Neural cell (in vitro differentiated cells): ENCODE results near the gene SEC14L1. TPM values are rescaled to one million over a fixed set of nuclear protein-coding genes. Genes with fewer than 3 reads are reported as not detected.

Experiments used
- H2AFZ ChIP-seq: fragments of 200-600, 300-800 bp; sonication (generic), shearing (Covaris generic); 2 replicates; pipeline ENCODE4 v1.6.0; 2014; ENCODE audit warnings: low read depth, mild to moderate bottlenecking, antibody characterized with exemption, low read length, moderate library complexity
- H3F3A ChIP-seq: fragments of 200-600 bp; shearing (Covaris generic); 2 replicates; pipeline ENCODE4 v1.6.1; 2016; ENCODE audit warnings: mild to moderate bottlenecking, moderate library complexity, mixed read lengths, antibody characterized with exemption, low read length; ENCODE audit not compliant: insufficient read depth, poor library complexity, severe bottlenecking
- H3K27ac ChIP-seq: fragments of 200-600, 300-800 bp; sonication (generic), shearing (Covaris generic); 2 replicates; pipeline ENCODE4 v1.5.1; 2014; ENCODE audit warnings: mild to moderate bottlenecking, low read length, moderate library complexity
- H3K27me3 ChIP-seq: fragments of 300-800, 200-600 bp; sonication (generic), shearing (Covaris generic); 2 replicates; pipeline ENCODE4 v1.6.0; 2014; ENCODE audit warnings: mild to moderate bottlenecking, low read depth, low read length, moderate library complexity; ENCODE audit not compliant: insufficient read depth
- H3K36me3 ChIP-seq: fragments of 300-800, 200-600 bp; sonication (generic), shearing (Covaris generic); 2 replicates; pipeline ENCODE4 v1.5.1; 2014; ENCODE audit warnings: mild to moderate bottlenecking, antibody characterized with exemption, low read length, moderate library complexity; ENCODE audit not compliant: insufficient read depth
- H3K4me2 ChIP-seq: fragments of 300-800, 200-600 bp; sonication (generic), shearing (Covaris generic); 2 replicates; pipeline ENCODE4 v1.6.0; 2014; ENCODE audit warnings: mild to moderate bottlenecking, low read length
- H3K4me3 ChIP-seq: fragments of 300-800, 200-600 bp; sonication (generic), shearing (Covaris generic); 2 replicates; pipeline ENCODE4 v1.5.1; 2014; ENCODE audit warnings: mild to moderate bottlenecking, low read length, moderate library complexity
- H3K79me2 ChIP-seq: fragments of 200-600 bp; shearing (Covaris generic); replicated peaks from 2 replicates; pipeline ENCODE4 v1.6.0; 2014; ENCODE audit warnings: mild to moderate bottlenecking, low read length, moderate library complexity; ENCODE audit not compliant: insufficient read depth
- H3K9ac ChIP-seq: fragments of 300-800, 200-600 bp; sonication (generic), shearing (Covaris generic); 2 replicates; pipeline ENCODE4 v1.6.1; 2016; ENCODE audit warnings: mild to moderate bottlenecking, low read length, mixed read lengths
- H3K9me2 ChIP-seq: fragments of 200-600 bp; shearing (Covaris generic); 2 replicates; pipeline ENCODE4 v1.6.1; 2016; ENCODE audit warnings: mild to moderate bottlenecking, low read length, mixed read lengths; ENCODE audit not compliant: insufficient read depth
- H3K9me3 ChIP-seq: fragments of 200-600, 300-800 bp; sonication (generic), shearing (Covaris generic); 2 replicates; pipeline ENCODE4 v1.6.1; 2016; ENCODE audit warnings: mild to moderate bottlenecking, mixed run types, low read length, moderate library complexity, mixed read lengths
- H4K20me1 ChIP-seq: fragments of 200-600 bp; shearing (Covaris generic); 2 replicates; pipeline ENCODE4 v1.6.1; 2016; ENCODE audit warnings: mild to moderate bottlenecking, mixed run types; ENCODE audit not compliant: insufficient read depth
- EP300 ChIP-seq: fragments of 450-650 bp; conservative IDR thresholded peaks from 2 replicates; pipeline ENCODE4 v1.6.1; 2014; ENCODE audit warnings: antibody characterized with exemption, mild to moderate bottlenecking, moderate library complexity; ENCODE audit not compliant: poor library complexity, severe bottlenecking
- EZH2 ChIP-seq: fragments of 200-600, 300-800 bp; shearing (Covaris generic), sonication (generic); IDR thresholded peaks from 2 replicates; pipeline ENCODE4 v1.6.1; 2014; ENCODE audit warnings: antibody characterized with exemption, low read length, borderline replicate concordance, mild to moderate bottlenecking; ENCODE audit not compliant: insufficient read depth, poor library complexity, severe bottlenecking
- MXI1 ChIP-seq: fragments of 450-650 bp; conservative IDR thresholded peaks from 2 replicates; pipeline ENCODE4 v1.6.1; 2014; ENCODE audit warnings: antibody characterized with exemption, mild to moderate bottlenecking; ENCODE audit not compliant: poor library complexity, severe bottlenecking
- POLR2AphosphoS5 ChIP-seq: IDR thresholded peaks from 2 replicates; pipeline ENCODE4 v1.6.1; 2012
- RAD21 ChIP-seq: fragments of 450-650 bp; conservative IDR thresholded peaks from 2 replicates; pipeline ENCODE4 v1.6.1; 2014; ENCODE audit warnings: antibody characterized with exemption, mild to moderate bottlenecking, moderate library complexity
- SMC3 ChIP-seq: fragments of 450-650 bp; conservative IDR thresholded peaks from 2 replicates; pipeline ENCODE4 v1.6.1; 2014; ENCODE audit warnings: antibody characterized with exemption, mild to moderate bottlenecking, moderate library complexity; ENCODE audit not compliant: poor library complexity
- TAF1 ChIP-seq: IDR thresholded peaks from 2 replicates; pipeline ENCODE4 v1.6.1; 2012; ENCODE audit warnings: low read depth
- polyA plus RNA-seq: library from polyadenylated mRNA; depleted of rRNA; stranded (reverse); fragments of >200 nt; gene quantifications from 2 replicates; pipeline ENCODE4 v1.2.3, GENCODE V29; 2014
- TF ChIP-seq, protein P1 (sequence below): IDR thresholded peaks from 2 replicates; pipeline ENCODE4 v1.6.1; 2012; ENCODE audit warnings: borderline replicate concordance
- TF ChIP-seq, protein P2 (sequence below): fragments of 450-650 bp; IDR thresholded peaks from 2 replicates; pipeline ENCODE4 v1.5.1; 2014; ENCODE audit warnings: antibody characterized with exemption, mild to moderate bottlenecking, moderate library complexity; ENCODE audit not compliant: poor library complexity, severe bottlenecking

Gene SEC14L1
- polyA plus RNA-seq, 1 donor from 2014 or later: 40.4 TPM

DNA sequence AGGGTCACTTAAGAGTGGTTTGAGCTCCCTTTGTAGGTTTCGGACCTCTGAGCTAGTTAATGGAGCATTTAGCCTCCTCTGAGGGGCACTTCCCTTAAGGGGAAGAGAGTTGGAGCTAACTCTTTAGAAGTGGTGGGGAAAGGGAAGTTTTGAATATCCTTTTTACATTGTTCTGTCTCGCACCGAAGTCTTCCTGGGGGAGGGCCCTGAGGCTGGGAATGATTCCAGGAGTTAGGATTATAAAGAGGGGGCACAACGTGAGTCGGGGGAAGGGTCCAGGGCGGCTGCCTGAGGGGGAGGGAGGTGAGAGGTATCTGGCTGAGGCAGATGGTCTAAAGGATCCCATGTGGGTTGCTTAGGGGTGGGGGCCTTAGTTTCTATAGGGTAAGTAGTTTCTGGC lies 32.3 kb downstream of the SEC14L1 start:
- H3K36me3 ChIP-seq: no peaks in the 10 kb centered on the region
- no peak overlapping the region for H3K9ac ChIP-seq
- no peak for TF ChIP-seq RAD21
- TF ChIP-seq SMC3: no peak
- TF ChIP-seq POLR2AphosphoS5: no peak
- no peak for TF ChIP-seq EP300
- TF ChIP-seq, protein P1, sequence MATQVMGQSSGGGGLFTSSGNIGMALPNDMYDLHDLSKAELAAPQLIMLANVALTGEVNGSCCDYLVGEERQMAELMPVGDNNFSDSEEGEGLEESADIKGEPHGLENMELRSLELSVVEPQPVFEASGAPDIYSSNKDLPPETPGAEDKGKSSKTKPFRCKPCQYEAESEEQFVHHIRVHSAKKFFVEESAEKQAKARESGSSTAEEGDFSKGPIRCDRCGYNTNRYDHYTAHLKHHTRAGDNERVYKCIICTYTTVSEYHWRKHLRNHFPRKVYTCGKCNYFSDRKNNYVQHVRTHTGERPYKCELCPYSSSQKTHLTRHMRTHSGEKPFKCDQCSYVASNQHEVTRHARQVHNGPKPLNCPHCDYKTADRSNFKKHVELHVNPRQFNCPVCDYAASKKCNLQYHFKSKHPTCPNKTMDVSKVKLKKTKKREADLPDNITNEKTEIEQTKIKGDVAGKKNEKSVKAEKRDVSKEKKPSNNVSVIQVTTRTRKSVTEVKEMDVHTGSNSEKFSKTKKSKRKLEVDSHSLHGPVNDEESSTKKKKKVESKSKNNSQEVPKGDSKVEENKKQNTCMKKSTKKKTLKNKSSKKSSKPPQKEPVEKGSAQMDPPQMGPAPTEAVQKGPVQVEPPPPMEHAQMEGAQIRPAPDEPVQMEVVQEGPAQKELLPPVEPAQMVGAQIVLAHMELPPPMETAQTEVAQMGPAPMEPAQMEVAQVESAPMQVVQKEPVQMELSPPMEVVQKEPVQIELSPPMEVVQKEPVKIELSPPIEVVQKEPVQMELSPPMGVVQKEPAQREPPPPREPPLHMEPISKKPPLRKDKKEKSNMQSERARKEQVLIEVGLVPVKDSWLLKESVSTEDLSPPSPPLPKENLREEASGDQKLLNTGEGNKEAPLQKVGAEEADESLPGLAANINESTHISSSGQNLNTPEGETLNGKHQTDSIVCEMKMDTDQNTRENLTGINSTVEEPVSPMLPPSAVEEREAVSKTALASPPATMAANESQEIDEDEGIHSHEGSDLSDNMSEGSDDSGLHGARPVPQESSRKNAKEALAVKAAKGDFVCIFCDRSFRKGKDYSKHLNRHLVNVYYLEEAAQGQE: no peak
- TF ChIP-seq, protein P2, sequence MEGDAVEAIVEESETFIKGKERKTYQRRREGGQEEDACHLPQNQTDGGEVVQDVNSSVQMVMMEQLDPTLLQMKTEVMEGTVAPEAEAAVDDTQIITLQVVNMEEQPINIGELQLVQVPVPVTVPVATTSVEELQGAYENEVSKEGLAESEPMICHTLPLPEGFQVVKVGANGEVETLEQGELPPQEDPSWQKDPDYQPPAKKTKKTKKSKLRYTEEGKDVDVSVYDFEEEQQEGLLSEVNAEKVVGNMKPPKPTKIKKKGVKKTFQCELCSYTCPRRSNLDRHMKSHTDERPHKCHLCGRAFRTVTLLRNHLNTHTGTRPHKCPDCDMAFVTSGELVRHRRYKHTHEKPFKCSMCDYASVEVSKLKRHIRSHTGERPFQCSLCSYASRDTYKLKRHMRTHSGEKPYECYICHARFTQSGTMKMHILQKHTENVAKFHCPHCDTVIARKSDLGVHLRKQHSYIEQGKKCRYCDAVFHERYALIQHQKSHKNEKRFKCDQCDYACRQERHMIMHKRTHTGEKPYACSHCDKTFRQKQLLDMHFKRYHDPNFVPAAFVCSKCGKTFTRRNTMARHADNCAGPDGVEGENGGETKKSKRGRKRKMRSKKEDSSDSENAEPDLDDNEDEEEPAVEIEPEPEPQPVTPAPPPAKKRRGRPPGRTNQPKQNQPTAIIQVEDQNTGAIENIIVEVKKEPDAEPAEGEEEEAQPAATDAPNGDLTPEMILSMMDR: no peak
- no peak for TF ChIP-seq EZH2
- no peak for TF ChIP-seq MXI1
- no peaks in the 10 kb centered on the region for H3K27me3 ChIP-seq
- H3K9me3 ChIP-seq: no peaks in the 10 kb centered on the region
- peaks cover 59% of the 10 kb centered on the region for H3K79me2 ChIP-seq
- H3K4me3 ChIP-seq: no peak overlapping the region
- no peak overlapping the region for H2AFZ ChIP-seq
- H3K27ac ChIP-seq: no peak overlapping the region
- no peak overlapping the region for H3K4me2 ChIP-seq
- H3K9me2 ChIP-seq: no peaks in the 10 kb centered on the region
- H4K20me1 ChIP-seq: no peaks in the 10 kb centered on the region
- H3F3A ChIP-seq: peaks cover 3% of the 10 kb centered on the region

DNA sequence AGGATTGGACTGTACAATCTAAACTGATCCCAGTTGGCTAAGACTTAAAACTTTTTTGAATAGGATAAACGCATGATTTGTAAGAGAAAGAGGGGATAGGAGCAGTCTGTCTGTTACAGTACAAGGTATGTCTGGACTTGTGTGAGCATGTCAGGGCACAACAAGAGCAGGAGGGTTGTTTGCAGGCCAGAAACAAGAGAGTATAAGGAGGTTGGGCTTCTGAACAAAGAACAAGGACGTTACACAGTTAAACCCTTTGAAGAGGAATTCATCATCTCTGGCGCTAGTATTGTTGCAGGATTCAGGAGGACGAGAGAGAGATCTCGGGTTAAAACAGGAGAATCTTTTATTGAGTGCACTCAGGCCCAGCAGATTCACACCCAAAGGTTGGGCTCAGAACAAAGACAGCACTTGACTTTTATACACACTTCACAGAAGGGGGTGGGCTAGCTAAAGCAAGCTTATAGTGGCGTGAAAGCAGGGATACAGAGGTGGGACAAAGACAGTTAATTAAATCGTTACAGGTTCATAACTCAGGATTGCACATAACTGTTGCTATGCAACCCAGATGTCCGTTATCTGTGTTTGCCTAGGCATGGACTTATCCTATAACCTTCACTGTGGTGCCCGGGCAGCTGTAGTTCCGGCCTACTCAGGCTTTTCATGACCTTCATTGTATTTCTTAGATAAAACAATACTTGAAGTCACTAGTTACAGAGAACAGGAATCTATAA lies 34.3 kb downstream of the SEC14L1 start:
- TF ChIP-seq TAF1 (no peak), EP300 (no peak), RAD21 (no peak), EZH2 (no peak), SMC3 (no peak), POLR2AphosphoS5 (peak; percentile 35), MXI1 (no peak)
- TF ChIP-seq, protein P2: no peak
- TF ChIP-seq, protein P1: peak; percentile 30
- no peaks in the 10 kb centered on the region for H4K20me1 ChIP-seq
- H3K36me3 ChIP-seq: no peaks in the 10 kb centered on the region
- peak overlapping the region; percentile 4 for H3K4me3 ChIP-seq
- peaks cover 3% of the 10 kb centered on the region for H3F3A ChIP-seq
- peaks cover 43% of the 10 kb centered on the region for H3K79me2 ChIP-seq
- peak overlapping the region; percentile 43 for H2AFZ ChIP-seq
- no peaks in the 10 kb centered on the region for H3K9me2 ChIP-seq
- H3K27me3 ChIP-seq: no peaks in the 10 kb centered on the region
- H3K4me2 ChIP-seq: peak overlapping the region; percentile 42
- no peaks in the 10 kb centered on the region for H3K9me3 ChIP-seq
- peak overlapping the region; percentile 60 for H3K9ac ChIP-seq
- peak overlapping the region; percentile 83 for H3K27ac ChIP-seq
